Endothelial cell of umbilical vein (primary cell): ENCODE results near the gene IGF2R. TPM values are rescaled to one million over a fixed set of nuclear protein-coding genes. Genes with fewer than 3 reads are reported as not detected.

Experiments used
- BruUV-seq: library from RNA; stranded (reverse); fragments of 400-500 nt; replicated peaks from 2 replicates; lab custom pipeline; 2021; lab: Mats Ljungman, UMichigan
- CTCF ChIA-PET: fragments of 300-600, 350-600 bp; sonication (Branson Sonifier 250); formaldehyde crosslinking; loops from one replicate; lab custom pipeline; 2021; ENCODE audit warnings: antibody characterized with exemption, inconsistent platforms; lab: Charles Lee
- POLR2A ChIA-PET: fragments of 300-600, 350-600 bp; sonication (Branson Sonifier 250); formaldehyde crosslinking; loops from one replicate; lab custom pipeline; 2021; ENCODE audit warnings: antibody characterized with exemption, inconsistent platforms; lab: Charles Lee
- DNase-seq: peaks from one replicate; pipeline ENCODE4 v3.0.0-alpha.2; 2011; ENCODE audit warnings: low read depth, low spot score
- FAIRE-seq: peaks from 2 replicates; lab custom pipeline; 2011; peaks lifted over from hg19 to GRCh38; lab: Jason Lieb, UNC
- H2AFZ ChIP-seq: 2 replicates; pipeline ENCODE4 v1.6.0; 2012; ENCODE audit warnings: low read depth, low read length, control low read depth, inconsistent platforms
- H3K27ac ChIP-seq: 2 replicates; pipeline ENCODE4 v1.5.1; 2011; ENCODE audit warnings: low read depth, mild to moderate bottlenecking, control low read depth, low read length, moderate library complexity; ENCODE audit not compliant: insufficient read depth
- H3K27me3 ChIP-seq, 2 experiments: 2 replicates each; pipeline versions ENCODE4 v1.6.0 to v1.6.1; 2011; ENCODE audit warnings: low read length in 2 of 2, mixed read lengths in 1 of 2; ENCODE audit not compliant: control insufficient read depth in 2 of 2, insufficient read depth in 2 of 2
- H3K36me3 ChIP-seq, 2 experiments: 2 replicates in 1 of 2; 3 replicates in 1 of 2; pipeline ENCODE4 v1.5.1; 2011; ENCODE audit warnings: low read length in 2 of 2, mild to moderate bottlenecking in 1 of 2, moderate library complexity in 1 of 2; ENCODE audit not compliant: control insufficient read depth in 2 of 2, insufficient read depth in 2 of 2; ENCODE audit errors: extremely low read depth in 1 of 2
- H3K4me1 ChIP-seq: 3 replicates; pipeline ENCODE4 v1.5.1; 2011; ENCODE audit warnings: mild to moderate bottlenecking, low read length; ENCODE audit not compliant: control insufficient read depth, insufficient read depth; ENCODE audit errors: extremely low read depth
- H3K4me2 ChIP-seq: 2 replicates; pipeline ENCODE4 v1.6.1; 2011; ENCODE audit warnings: low read length, control low read depth, mixed read lengths; ENCODE audit not compliant: insufficient read depth
- H3K4me3 ChIP-seq, 3 experiments: fragments of 200-600 bp in 1 of 3; sonication (generic), shearing (Covaris generic) in 1 of 3; replicated peaks in 1 of 3; 2 replicates each; pipeline ENCODE4 v1.5.1; 2011 to 2016; ENCODE audit warnings: control low read depth in 3 of 3, low read length in 3 of 3, mild to moderate bottlenecking in 2 of 3, inconsistent platforms in 1 of 3, low read depth in 1 of 3, moderate library complexity in 1 of 3; ENCODE audit not compliant: insufficient read depth in 1 of 3
- H3K79me2 ChIP-seq: 2 replicates; pipeline ENCODE4 v1.6.0; 2012; ENCODE audit warnings: low read length, inconsistent platforms; ENCODE audit not compliant: control insufficient read depth, insufficient read depth
- H3K9ac ChIP-seq: replicated peaks from 2 replicates; pipeline ENCODE3; 2011; ENCODE audit warnings: low read length, control low read depth; ENCODE audit not compliant: insufficient read depth; ENCODE audit errors: extremely low read depth
- H3K9me1 ChIP-seq: replicated peaks from 3 replicates; pipeline ENCODE4 v1.6.0; 2011; ENCODE audit warnings: mild to moderate bottlenecking, low read length; ENCODE audit not compliant: control insufficient read depth, insufficient read depth; ENCODE audit errors: extremely low read depth
- H3K9me3 ChIP-seq: replicated peaks from 2 replicates; pipeline ENCODE4 v1.5.1; 2012; ENCODE audit warnings: low read length, inconsistent platforms; ENCODE audit not compliant: control insufficient read depth, insufficient read depth
- H4K20me1 ChIP-seq: replicated peaks from 2 replicates; pipeline ENCODE3; 2011; ENCODE audit warnings: mild to moderate bottlenecking, low read length; ENCODE audit not compliant: control insufficient read depth, insufficient read depth; ENCODE audit errors: extremely low read depth
- CTCF ChIP-seq, 2 donors: IDR thresholded peaks; 1 replicate in 1 of 2; 2 replicates in 1 of 2; pipeline ENCODE4 v1.5.1; 2011; ENCODE audit warnings: low read length in 2 of 2, mild to moderate bottlenecking in 2 of 2, moderate library complexity in 2 of 2, control low read depth in 1 of 2, inconsistent platforms in 1 of 2, low read depth in 1 of 2; ENCODE audit not compliant: insufficient read depth in 1 of 2; ENCODE audit errors: extremely low read depth in 1 of 2
- EZH2 ChIP-seq: IDR thresholded peaks from 2 replicates; pipeline ENCODE4 v1.6.1; 2012; ENCODE audit warnings: borderline replicate concordance, low read depth, mild to moderate bottlenecking, moderate library complexity, low read length, inconsistent platforms; ENCODE audit not compliant: severe bottlenecking
- FOS ChIP-seq: IDR thresholded peaks from 2 replicates; pipeline ENCODE4 v1.6.1; 2011; ENCODE audit warnings: mild to moderate bottlenecking, low read length, moderate library complexity, borderline replicate concordance; ENCODE audit not compliant: insufficient read depth
- GATA2 ChIP-seq: IDR thresholded peaks from 2 replicates; pipeline ENCODE4 v1.7.0; 2011; ENCODE audit warnings: low read depth, mild to moderate bottlenecking, moderate library complexity, mixed read lengths, low read length; ENCODE audit not compliant: insufficient read length, insufficient read depth
- JUN ChIP-seq: IDR thresholded peaks from 2 replicates; pipeline ENCODE4 v1.6.1; 2011; ENCODE audit warnings: borderline replicate concordance, low read depth; ENCODE audit not compliant: insufficient read length, insufficient read depth
- MAX ChIP-seq: IDR thresholded peaks from 2 replicates; pipeline ENCODE4 v1.6.1; 2011; ENCODE audit not compliant: insufficient read depth, insufficient read length
- MYC ChIP-seq: IDR thresholded peaks from one replicate; pipeline ENCODE4 v1.6.1; 2011; ENCODE audit warnings: mild to moderate bottlenecking, low read depth, low read length
- POLR2A ChIP-seq: IDR thresholded peaks from 2 replicates; pipeline ENCODE4 v1.6.1; 2012; ENCODE audit warnings: low read depth, mild to moderate bottlenecking, control low read depth, low read length
- POLR2AphosphoS5 ChIP-seq: IDR thresholded peaks from 2 replicates; pipeline ENCODE4 v1.6.1; 2012; ENCODE audit warnings: low read depth, mild to moderate bottlenecking, control low read depth, low read length, moderate library complexity; ENCODE audit not compliant: insufficient read depth
- dilution Hi-C: fragments of 300-500 bp; cut with MboI; formaldehyde crosslinking; loops from one replicate; pipeline ENCODE4 v1.15.0; 2019; ENCODE audit warnings: low sequenced_read_pairs; ENCODE audit not compliant: extremely low pct_ligation_motif_present
- intact Hi-C: fragments of 100-400 bp; cut with micrococcal nuclease; formaldehyde crosslinking; loops from one replicate; pipeline ENCODE4 v1.10.0; 2022
- polyA plus RNA-seq, 4 experiments: library from polyadenylated mRNA; depleted of rRNA in 3 of 4; stranded (reverse) in 3 of 4; unstranded in 1 of 4; fragments of >200 nt; gene quantifications; 2 replicates each; pipeline versions ENCODE4 v1.2.1 to v1.2.3, GENCODE V29; 2011 to 2012; ENCODE audit warnings: missing spikeins in 1 of 4
- total RNA-seq: library from RNA; stranded (reverse); gene quantifications from 2 replicates; pipeline ENCODE4 v1.2.3, GENCODE V29; 2021

Gene IGF2R
- total and polyA plus RNA-seq, 2 donors (not counting 3 experiments of a cell fraction or from before 2014, with no cell fraction given) = 16.3 to 60.2 TPM

- no peak for DNase-seq
- no peak for FAIRE-seq
- no peak for TF ChIP-seq FOS
- no peak for TF ChIP-seq EZH2
- TF ChIP-seq MAX = no peak
- TF ChIP-seq POLR2AphosphoS5 = no peak
- TF ChIP-seq CTCF (IDR thresholded peaks at IDR 0.05; ENCODE audit: extremely low read depth in 1 of 2, insufficient read depth in 1 of 2, low read depth in 1 of 2, low read length in 2 of 2) = no peak
- no peak for TF ChIP-seq GATA2
- no peak for TF ChIP-seq POLR2A
- TF ChIP-seq JUN = no peak
- no peak for TF ChIP-seq MYC
- no peaks in the 10 kb centered on the region for H3K9me1 ChIP-seq
- H3K27me3 ChIP-seq = peaks cover 10 to 24% of the 10 kb centered on the region in 2 experiments
- H3K4me3 ChIP-seq = no peak overlapping the region
- CTCF ChIA-PET = interaction anchor here (1.7 kb wide), 1 partner anchor 18 kb away, joined by 5 read pairs; no protein-coding TSS in a partner anchor
- H3K27ac ChIP-seq = no peak overlapping the region
- dilution Hi-C loops (no loop called here), intact Hi-C loops (no loop called here)
- H3K9ac ChIP-seq = no peak overlapping the region
- POLR2A ChIA-PET = no interaction called here
- no peaks in the 10 kb centered on the region for H3K36me3 ChIP-seq
- H3K9me3 ChIP-seq = no peaks in the 10 kb centered on the region
- no TSS peak for BruUV-seq
- H2AFZ ChIP-seq = no peak overlapping the region
- H3K4me2 ChIP-seq = no peak overlapping the region
- no peaks in the 10 kb centered on the region for H4K20me1 ChIP-seq
- peaks cover 3% of the 10 kb centered on the region for H3K4me1 ChIP-seq
- H3K79me2 ChIP-seq = no peaks in the 10 kb centered on the region
Measured at GRCh38 chr6:159964046-159964445, 4.8 kb upstream of the IGF2R start.
